Glutamatergic neuron (in vitro differentiated cells): Measurements from ENCODE around the gene ATG4D. TPM values are rescaled to one million over a fixed set of nuclear protein-coding genes. Genes with fewer than 3 reads are reported as not detected.
"Not testable (repeated sequence)": the region's sequence is repeated elsewhere in the genome, so short reads cannot be mapped to it uniquely, and the experiment has no call there.

Experiments
- DNase-seq: peaks from one replicate; pipeline ENCODE4 v3.0.0; 2022
- H3K27ac Mint-ChIP-seq: one replicate; pipeline ENCODE4 v1.8.0; 2020; ENCODE audit warnings: mild to moderate bottlenecking, mixed read lengths, inconsistent platforms; ENCODE audit not compliant: unreplicated experiment
- H3K27me3 Mint-ChIP-seq: one replicate; pipeline ENCODE4 v1.8.0; 2020; ENCODE audit warnings: mild to moderate bottlenecking, moderate library complexity, mixed read lengths, inconsistent platforms; ENCODE audit not compliant: unreplicated experiment
- H3K36me3 Mint-ChIP-seq: one replicate; pipeline ENCODE4 v1.8.0; 2020; ENCODE audit warnings: mild to moderate bottlenecking, mixed read lengths, inconsistent platforms; ENCODE audit not compliant: unreplicated experiment
- H3K4me1 Mint-ChIP-seq: one replicate; pipeline ENCODE4 v1.8.0; 2020; ENCODE audit warnings: mild to moderate bottlenecking, low read depth, mixed read lengths, inconsistent platforms; ENCODE audit not compliant: unreplicated experiment
- H3K4me3 Mint-ChIP-seq: one replicate; pipeline ENCODE4 v1.8.0; 2020; ENCODE audit warnings: mild to moderate bottlenecking, mixed read lengths, inconsistent platforms; ENCODE audit not compliant: unreplicated experiment
- H3K9me3 Mint-ChIP-seq: one replicate; pipeline ENCODE4 v1.8.0; 2020; ENCODE audit warnings: mild to moderate bottlenecking, moderate library complexity, mixed read lengths, inconsistent platforms; ENCODE audit not compliant: unreplicated experiment
- total RNA-seq: library from RNA; stranded (reverse); fragmentation: NEBNext Ultra II Directional; extraction: Animal tissue kit (Norgen Biotek cat#: 25700); gene quantifications from one replicate; pipeline ENCODE4 v1.2.1, GENCODE V29; 2021; ENCODE audit not compliant: unreplicated experiment
- TF ChIP-seq, protein P1 (sequence below): fragments of 200-600 bp; sonication (generic); IDR thresholded peaks from one replicate; pipeline ENCODE4 v1.5.0; 2021; ENCODE audit not compliant: partially characterized antibody, unreplicated experiment

Gene ATG4D
- total RNA-seq, 1 donor from 2014 or later: 56.1 TPM

DNA sequence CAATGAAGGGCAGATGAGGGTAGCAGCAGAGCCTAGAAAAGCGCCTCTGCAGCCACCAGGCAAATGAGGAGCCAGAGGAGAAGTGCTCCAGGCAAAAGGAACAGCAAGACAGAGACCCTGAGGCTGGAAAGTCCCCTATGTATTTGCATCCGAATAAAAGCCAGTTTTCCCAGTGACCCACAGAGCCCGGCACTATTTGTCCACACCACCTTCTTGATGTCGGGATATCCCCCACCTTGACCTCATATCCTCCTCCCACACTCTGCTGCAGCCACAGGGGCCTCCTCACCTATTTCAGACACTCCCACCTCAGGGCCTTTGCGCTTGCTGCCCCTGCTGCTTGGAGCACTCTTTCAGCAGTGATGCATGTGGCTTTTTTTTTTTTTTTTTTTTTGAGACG lies 6.6 kb downstream of the ATG4D start:
- Mint-ChIP-seq H3K27ac (no peak overlapping the region), H3K9me3 (no peaks in the 10 kb centered on the region), H3K36me3 (no peaks in the 10 kb centered on the region), H3K4me1 (no peaks in the 10 kb centered on the region), H3K27me3 (peaks cover 1% of the 10 kb centered on the region), H3K4me3 (no peak overlapping the region)
- no peak for DNase-seq
- TF ChIP-seq, protein P1, sequence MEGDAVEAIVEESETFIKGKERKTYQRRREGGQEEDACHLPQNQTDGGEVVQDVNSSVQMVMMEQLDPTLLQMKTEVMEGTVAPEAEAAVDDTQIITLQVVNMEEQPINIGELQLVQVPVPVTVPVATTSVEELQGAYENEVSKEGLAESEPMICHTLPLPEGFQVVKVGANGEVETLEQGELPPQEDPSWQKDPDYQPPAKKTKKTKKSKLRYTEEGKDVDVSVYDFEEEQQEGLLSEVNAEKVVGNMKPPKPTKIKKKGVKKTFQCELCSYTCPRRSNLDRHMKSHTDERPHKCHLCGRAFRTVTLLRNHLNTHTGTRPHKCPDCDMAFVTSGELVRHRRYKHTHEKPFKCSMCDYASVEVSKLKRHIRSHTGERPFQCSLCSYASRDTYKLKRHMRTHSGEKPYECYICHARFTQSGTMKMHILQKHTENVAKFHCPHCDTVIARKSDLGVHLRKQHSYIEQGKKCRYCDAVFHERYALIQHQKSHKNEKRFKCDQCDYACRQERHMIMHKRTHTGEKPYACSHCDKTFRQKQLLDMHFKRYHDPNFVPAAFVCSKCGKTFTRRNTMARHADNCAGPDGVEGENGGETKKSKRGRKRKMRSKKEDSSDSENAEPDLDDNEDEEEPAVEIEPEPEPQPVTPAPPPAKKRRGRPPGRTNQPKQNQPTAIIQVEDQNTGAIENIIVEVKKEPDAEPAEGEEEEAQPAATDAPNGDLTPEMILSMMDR: no peak

DNA sequence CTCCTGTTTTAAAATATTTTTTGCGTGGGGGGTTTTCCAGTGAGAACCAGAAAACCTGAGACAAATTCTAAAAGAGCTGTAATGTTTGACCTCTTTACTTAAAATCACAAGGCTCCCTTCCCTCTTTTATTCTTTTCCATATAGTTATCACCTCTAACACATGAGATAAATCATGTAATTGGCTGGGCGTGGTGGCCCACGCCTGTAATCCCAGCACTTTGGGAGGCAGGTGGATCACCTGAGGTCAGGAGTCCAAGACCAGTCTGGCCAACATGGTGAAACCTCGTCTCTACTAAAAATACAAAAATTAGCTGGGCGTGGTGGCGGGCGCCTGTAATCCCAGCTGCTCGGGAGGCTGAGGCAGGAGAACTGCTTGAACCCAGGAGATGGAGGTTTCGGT lies 7.3 kb downstream of the ATG4D start:
- not testable (repeated sequence) for H3K4me1 Mint-ChIP-seq, H3K27ac Mint-ChIP-seq, H3K9me3 Mint-ChIP-seq, H3K36me3 Mint-ChIP-seq, H3K27me3 Mint-ChIP-seq, H3K4me3 Mint-ChIP-seq, DNase-seq

DNA sequence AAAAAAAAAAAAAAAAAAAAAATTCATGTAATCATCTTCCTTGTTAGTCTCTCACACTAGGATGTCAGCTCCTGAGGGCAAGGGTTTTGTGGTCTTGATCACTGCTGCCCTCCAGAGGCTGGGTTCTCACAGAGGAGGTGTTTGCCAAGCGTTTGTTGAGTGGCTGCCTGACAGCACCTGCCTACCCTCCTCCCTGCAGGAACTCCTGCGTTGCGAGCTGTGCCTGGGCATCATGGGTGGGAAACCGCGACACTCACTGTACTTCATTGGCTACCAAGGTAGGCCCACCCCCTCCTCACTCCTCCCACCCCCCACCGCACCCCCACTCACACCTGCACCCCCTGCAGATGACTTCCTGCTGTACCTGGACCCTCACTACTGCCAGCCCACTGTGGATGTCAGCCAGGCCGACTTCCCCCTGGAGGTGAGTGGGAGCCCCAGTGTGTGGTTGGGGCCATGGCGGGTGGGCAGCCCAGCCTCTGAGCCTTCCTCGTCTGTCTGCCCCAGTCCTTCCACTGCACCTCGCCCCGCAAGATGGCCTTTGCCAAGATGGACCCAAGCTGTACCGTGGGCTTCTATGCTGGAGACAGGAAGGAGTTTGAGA lies 8.1 kb downstream of the ATG4D start:
- Mint-ChIP-seq H3K27me3 (peaks cover 1% of the 10 kb centered on the region), H3K36me3 (no peaks in the 10 kb centered on the region), H3K4me1 (no peaks in the 10 kb centered on the region), H3K9me3 (no peaks in the 10 kb centered on the region), H3K27ac (no peak overlapping the region), H3K4me3 (no peak overlapping the region)
- TF ChIP-seq, protein P1: no peak
- no peak for DNase-seq

DNA sequence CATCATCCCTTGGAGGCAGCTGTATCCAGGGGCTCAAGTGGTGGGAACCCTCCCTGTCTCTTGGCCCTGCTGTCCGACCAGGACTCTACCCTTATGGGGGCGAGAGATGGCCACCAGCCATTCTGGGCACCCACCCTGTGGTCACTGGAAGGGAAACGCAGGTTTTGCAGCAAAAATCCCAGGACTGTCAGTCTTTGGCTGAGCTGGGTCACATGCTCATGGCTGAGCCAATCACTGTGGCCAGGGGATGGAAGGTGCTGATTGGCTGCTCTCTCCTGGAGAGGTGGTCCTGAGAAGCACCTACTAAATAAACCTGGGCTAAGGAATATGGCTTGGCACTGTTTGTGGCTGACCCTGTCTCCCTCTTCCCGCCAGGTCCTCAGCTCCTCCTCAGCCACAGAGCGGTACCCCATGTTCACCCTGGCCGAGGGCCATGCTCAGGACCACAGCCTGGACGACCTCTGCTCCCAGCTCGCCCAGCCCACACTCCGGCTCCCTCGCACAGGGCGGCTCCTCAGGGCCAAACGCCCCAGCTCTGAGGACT lies 8.9 kb downstream of the ATG4D start:
- peaks cover 1% of the 10 kb centered on the region for H3K27me3 Mint-ChIP-seq
- no peaks in the 10 kb centered on the region for H3K36me3 Mint-ChIP-seq
- H3K4me1 Mint-ChIP-seq: no peaks in the 10 kb centered on the region
- no peaks in the 10 kb centered on the region for H3K9me3 Mint-ChIP-seq
- no peak overlapping the region for H3K27ac Mint-ChIP-seq
- H3K4me3 Mint-ChIP-seq: no peak overlapping the region
- TF ChIP-seq, protein P1: no peak
- DNase-seq: no peak

DNA sequence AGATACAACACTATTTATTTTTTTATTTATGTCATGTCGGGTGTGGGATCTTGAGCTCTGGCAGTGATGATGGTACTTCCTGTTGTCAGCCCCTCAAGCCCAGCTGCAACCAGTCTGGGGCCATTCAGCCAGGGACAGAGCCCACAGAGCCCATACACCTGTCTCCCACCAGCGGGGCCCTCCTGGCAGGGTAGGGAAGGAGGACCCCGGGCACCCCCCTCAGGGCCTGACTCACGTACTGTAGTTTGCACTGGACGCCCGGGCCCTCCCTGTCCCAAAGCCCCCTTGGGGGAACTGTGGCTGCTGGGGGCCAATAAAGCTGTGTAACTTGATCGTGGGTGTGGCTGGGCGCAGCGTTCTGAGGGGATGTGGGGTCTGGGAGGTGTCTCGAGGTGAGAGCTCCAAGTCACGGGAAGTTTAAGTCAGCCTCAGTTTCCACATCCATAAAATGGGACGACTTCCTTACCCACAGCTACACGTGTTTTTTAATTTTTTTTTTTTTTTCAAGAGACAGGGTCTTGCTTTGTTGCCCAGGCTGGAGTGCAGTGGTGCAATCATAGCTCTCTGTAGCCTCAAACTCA lies 9.5 kb downstream of the ATG4D start:
- H3K27ac Mint-ChIP-seq: no peak overlapping the region
- no peak overlapping the region for H3K4me3 Mint-ChIP-seq
- H3K4me1 Mint-ChIP-seq: no peaks in the 10 kb centered on the region
- DNase-seq: no peak
- no peaks in the 10 kb centered on the region for H3K36me3 Mint-ChIP-seq
- TF ChIP-seq, protein P1: no peak
- peaks cover 3% of the 10 kb centered on the region for H3K27me3 Mint-ChIP-seq
- H3K9me3 Mint-ChIP-seq: no peaks in the 10 kb centered on the region
